ENCODE measurements around the gene VASH1.

- TF ChIP-seq, protein P1, sequence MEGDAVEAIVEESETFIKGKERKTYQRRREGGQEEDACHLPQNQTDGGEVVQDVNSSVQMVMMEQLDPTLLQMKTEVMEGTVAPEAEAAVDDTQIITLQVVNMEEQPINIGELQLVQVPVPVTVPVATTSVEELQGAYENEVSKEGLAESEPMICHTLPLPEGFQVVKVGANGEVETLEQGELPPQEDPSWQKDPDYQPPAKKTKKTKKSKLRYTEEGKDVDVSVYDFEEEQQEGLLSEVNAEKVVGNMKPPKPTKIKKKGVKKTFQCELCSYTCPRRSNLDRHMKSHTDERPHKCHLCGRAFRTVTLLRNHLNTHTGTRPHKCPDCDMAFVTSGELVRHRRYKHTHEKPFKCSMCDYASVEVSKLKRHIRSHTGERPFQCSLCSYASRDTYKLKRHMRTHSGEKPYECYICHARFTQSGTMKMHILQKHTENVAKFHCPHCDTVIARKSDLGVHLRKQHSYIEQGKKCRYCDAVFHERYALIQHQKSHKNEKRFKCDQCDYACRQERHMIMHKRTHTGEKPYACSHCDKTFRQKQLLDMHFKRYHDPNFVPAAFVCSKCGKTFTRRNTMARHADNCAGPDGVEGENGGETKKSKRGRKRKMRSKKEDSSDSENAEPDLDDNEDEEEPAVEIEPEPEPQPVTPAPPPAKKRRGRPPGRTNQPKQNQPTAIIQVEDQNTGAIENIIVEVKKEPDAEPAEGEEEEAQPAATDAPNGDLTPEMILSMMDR (IDR thresholded peaks at IDR 0.05), result no peak
- TF ChIP-seq POLR2AphosphoS5 (IDR thresholded peaks at IDR 0.05), result no peak
- TF ChIP-seq POLR2A (IDR thresholded peaks at IDR 0.05), result no peak
These were observed 19.1 kb downstream of the VASH1 start for GRCh38 chr14:76780360-76780759.

All from gastroesophageal sphincter (tissue), 3 donors.